Mesendoderm (in vitro differentiated cells): ENCODE results near the gene ZDHHC11B.
A peak's percentile ranks its signal among the peaks of the same experiment; 100 is the strongest.

Experiments
- DNase-seq: peaks from one replicate; pipeline ENCODE4 v3.0.0; 2013
- H2AK5ac ChIP-seq: 2 replicates; pipeline ENCODE4 v1.6.1; 2013; ENCODE audit warnings: low read length, inconsistent platforms
- H2BK120ac ChIP-seq: 2 replicates; pipeline ENCODE4 v1.6.1; 2013; ENCODE audit warnings: low read depth, mild to moderate bottlenecking, low read length, moderate library complexity, mixed read lengths
- H2BK15ac ChIP-seq: replicated peaks from 2 replicates; pipeline ENCODE4 v1.6.1; 2013; ENCODE audit warnings: low read depth, mild to moderate bottlenecking, moderate library complexity
- H2BK5ac ChIP-seq: 2 replicates; pipeline ENCODE4 v1.6.1; 2013; ENCODE audit warnings: low read length, inconsistent platforms
- H3K18ac ChIP-seq: 2 replicates; pipeline ENCODE4 v1.6.1; 2013; ENCODE audit warnings: mild to moderate bottlenecking, low read length, mixed read lengths
- H3K23ac ChIP-seq: one replicate; pipeline ENCODE4 v1.6.1; 2013; ENCODE audit warnings: low read length
- H3K27ac ChIP-seq: 2 replicates; pipeline ENCODE4 v1.5.1; 2013; ENCODE audit warnings: low read depth, mild to moderate bottlenecking, inconsistent platforms, low read length, moderate library complexity
- H3K27me3 ChIP-seq: 2 replicates; pipeline ENCODE4 v1.6.1; 2013; ENCODE audit warnings: low read length, control low read depth, mild to moderate bottlenecking, inconsistent platforms; ENCODE audit not compliant: insufficient read depth, poor library complexity
- H3K36me3 ChIP-seq: 2 replicates; pipeline ENCODE4 v1.6.1; 2013; ENCODE audit warnings: low read length, inconsistent platforms; ENCODE audit not compliant: control insufficient read depth, insufficient read depth
- H3K4ac ChIP-seq: one replicate; pipeline ENCODE4 v1.6.1; 2013; ENCODE audit warnings: low read depth, mild to moderate bottlenecking, low read length, moderate library complexity
- H3K4me1 ChIP-seq: 2 replicates; pipeline ENCODE4 v1.6.1; 2013; ENCODE audit warnings: low read depth, low read length, inconsistent platforms; ENCODE audit not compliant: control insufficient read depth
- H3K4me2 ChIP-seq: 2 replicates; pipeline ENCODE4 v1.6.1; 2013; ENCODE audit warnings: low read length
- H3K4me3 ChIP-seq: 2 replicates; pipeline ENCODE4 v1.5.1; 2013; ENCODE audit warnings: mild to moderate bottlenecking, low read length
- H3K56ac ChIP-seq: one replicate; pipeline ENCODE4 v1.6.1; 2013; ENCODE audit warnings: low read length
- H3K79me1 ChIP-seq: 2 replicates; pipeline ENCODE4 v1.6.1; 2013; ENCODE audit warnings: low read length, inconsistent platforms
- H3K79me2 ChIP-seq: 2 replicates; pipeline ENCODE4 v1.6.1; 2013; ENCODE audit warnings: mild to moderate bottlenecking, low read length; ENCODE audit not compliant: control insufficient read depth, insufficient read depth
- H3K9ac ChIP-seq: 2 replicates; pipeline ENCODE4 v1.6.1; 2013; ENCODE audit warnings: low read length, inconsistent platforms
- H4K5ac ChIP-seq: one replicate; pipeline ENCODE4 v1.6.1; 2013; ENCODE audit warnings: low read length
- H4K8ac ChIP-seq: one replicate; pipeline ENCODE4 v1.6.1; 2013; ENCODE audit warnings: low read depth, mild to moderate bottlenecking, control low read depth, low read length, moderate library complexity
- WGBS: extraction: QIAGEN DNeasy Blood & Tissue Kit; methylation state at CpG from one replicate; pipeline ENCODE4 v1.1.7; 2013; ENCODE audit warnings: low lambda C conversion rate, missing lambda C conversion rate; ENCODE audit not compliant: insufficient coverage; ENCODE audit errors: extremely low coverage; 5-methylcytosine and 5-hydroxymethylcytosine counted together

ZDHHC11B gene

GRCh38 chr5:677131-678101, 107.1 kb downstream of the ZDHHC11B start:
- H3K56ac ChIP-seq: no peak overlapping the region
- no peaks in the 10 kb centered on the region for H3K4me1 ChIP-seq
- H3K79me1 ChIP-seq: no peaks in the 10 kb centered on the region
- H3K36me3 ChIP-seq: no peaks in the 10 kb centered on the region
- no peak overlapping the region for H2BK15ac ChIP-seq
- H3K27me3 ChIP-seq: no peaks in the 10 kb centered on the region
- WGBS: no CpG with 5 or more reads among the region's 44 CpGs
- no peak overlapping the region for H4K5ac ChIP-seq
- H2BK120ac ChIP-seq: no peak overlapping the region
- H3K18ac ChIP-seq: no peak overlapping the region
- H3K9ac ChIP-seq: no peak overlapping the region
- H3K23ac ChIP-seq: no peak overlapping the region
- no peak overlapping the region for H3K4me3 ChIP-seq
- no peak overlapping the region for H3K4me2 ChIP-seq
- no peak overlapping the region for H4K8ac ChIP-seq
- H3K27ac ChIP-seq: no peak overlapping the region
- H2BK5ac ChIP-seq: no peak overlapping the region
- no peaks in the 10 kb centered on the region for H3K79me2 ChIP-seq
- H3K4ac ChIP-seq: no peak overlapping the region
- H2AK5ac ChIP-seq: no peak overlapping the region
- no peak for DNase-seq

- no peak overlapping the region for H3K4ac ChIP-seq
- DNase-seq: no peak
Measured at GRCh38 chr5:676699-677076, 107.8 kb downstream of the ZDHHC11B start.

GRCh38 chr5:675871-676698, 108.4 kb downstream of the ZDHHC11B start:
- Histone ChIP-seq H3K18ac (no peak overlapping the region), H3K4me3 (no peak overlapping the region), H3K4me1 (no peaks in the 10 kb centered on the region), H2BK120ac (no peak overlapping the region), H3K27me3 (no peaks in the 10 kb centered on the region), H4K8ac (no peak overlapping the region), H3K36me3 (no peaks in the 10 kb centered on the region), H3K9ac (no peak overlapping the region), H4K5ac (no peak overlapping the region), H3K23ac (no peak overlapping the region), H2AK5ac (no peak overlapping the region), H3K56ac (no peak overlapping the region), H3K27ac (no peak overlapping the region), H3K79me2 (no peaks in the 10 kb centered on the region), H3K4ac (no peak overlapping the region), H2BK15ac (no peak overlapping the region), H2BK5ac (no peak overlapping the region), H3K79me1 (no peaks in the 10 kb centered on the region), H3K4me2 (no peak overlapping the region)
- DNase-seq: no peak
- no CpG with 5 or more reads among the region's 36 CpGs for WGBS

More at GRCh38 chr5:676699-677076, 107.8 kb downstream of the ZDHHC11B start:
- H3K4me1 ChIP-seq: no peaks in the 10 kb centered on the region
- no peak overlapping the region for H3K23ac ChIP-seq
- H2BK15ac ChIP-seq: no peak overlapping the region
- H3K36me3 ChIP-seq: no peaks in the 10 kb centered on the region
- no peak overlapping the region for H3K4me2 ChIP-seq
- H4K8ac ChIP-seq: no peak overlapping the region
- H2BK120ac ChIP-seq: no peak overlapping the region
- no peaks in the 10 kb centered on the region for H3K79me2 ChIP-seq
- H3K27ac ChIP-seq: no peak overlapping the region
- H3K27me3 ChIP-seq: no peaks in the 10 kb centered on the region
- no peak overlapping the region for H3K56ac ChIP-seq
- no peak overlapping the region for H3K9ac ChIP-seq
- no peak overlapping the region for H4K5ac ChIP-seq
- no CpG with 5 or more reads among the region's 48 CpGs for WGBS
- H2BK5ac ChIP-seq: no peak overlapping the region
- no peak overlapping the region for H3K18ac ChIP-seq
- no peaks in the 10 kb centered on the region for H3K79me1 ChIP-seq
- H3K4me3 ChIP-seq: no peak overlapping the region
- no peak overlapping the region for H2AK5ac ChIP-seq

GRCh38 chr5:675111-675870, 109.2 kb downstream of the ZDHHC11B start:
- H3K23ac ChIP-seq: no peak overlapping the region
- H4K5ac ChIP-seq: no peak overlapping the region
- no peak overlapping the region for H2BK5ac ChIP-seq
- no peak overlapping the region for H3K4me2 ChIP-seq
- no peaks in the 10 kb centered on the region for H3K79me2 ChIP-seq
- WGBS: no CpG with 5 or more reads among the region's 20 CpGs
- H2BK120ac ChIP-seq: no peak overlapping the region
- H3K56ac ChIP-seq: no peak overlapping the region
- no peaks in the 10 kb centered on the region for H3K79me1 ChIP-seq
- no peak overlapping the region for H3K9ac ChIP-seq
- H3K4ac ChIP-seq: no peak overlapping the region
- DNase-seq: no peak
- no peak overlapping the region for H3K18ac ChIP-seq
- no peaks in the 10 kb centered on the region for H3K27me3 ChIP-seq
- H2AK5ac ChIP-seq: no peak overlapping the region
- no peak overlapping the region for H3K27ac ChIP-seq
- no peaks in the 10 kb centered on the region for H3K36me3 ChIP-seq
- H3K4me1 ChIP-seq: no peaks in the 10 kb centered on the region
- no peak overlapping the region for H4K8ac ChIP-seq
- no peak overlapping the region for H2BK15ac ChIP-seq
- no peak overlapping the region for H3K4me3 ChIP-seq

GRCh38 chr5:674630-675011, 109.9 kb downstream of the ZDHHC11B start:
- Histone ChIP-seq H3K18ac (no peak overlapping the region), H2BK5ac (no peak overlapping the region), H3K9ac (no peak overlapping the region), H3K23ac (no peak overlapping the region), H2AK5ac (no peak overlapping the region), H3K4me1 (no peaks in the 10 kb centered on the region), H4K8ac (no peak overlapping the region), H3K27me3 (no peaks in the 10 kb centered on the region), H3K79me2 (no peaks in the 10 kb centered on the region), H2BK15ac (no peak overlapping the region), H3K79me1 (no peaks in the 10 kb centered on the region), H3K4me3 (no peak overlapping the region), H3K36me3 (no peaks in the 10 kb centered on the region), H3K27ac (no peak overlapping the region), H3K4me2 (no peak overlapping the region), H3K4ac (no peak overlapping the region), H4K5ac (no peak overlapping the region), H2BK120ac (no peak overlapping the region), H3K56ac (no peak overlapping the region)
- peak; percentile 59 for DNase-seq
- no CpG with 5 or more reads among the region's 7 CpGs for WGBS
